Loucy (cell line): ENCODE measurements around the gene AMIGO3.

Experiments used
- H2AFZ ChIP-seq: fragments of 200-600 bp; sonication (generic); 2 replicates; pipeline ENCODE4 v1.6.0; 2016; ENCODE audit warnings: antibody characterized with exemption, mild to moderate bottlenecking, low read length, moderate library complexity
- H3F3A ChIP-seq: fragments of 200-600 bp; 2 replicates; pipeline ENCODE4 v1.6.0; 2016; ENCODE audit warnings: antibody characterized with exemption, low read depth, mild to moderate bottlenecking
- H3K27me3 ChIP-seq: fragments of 200-600 bp; sonication (generic); 2 replicates; pipeline ENCODE4 v1.6.1; 2014; ENCODE audit warnings: low read length, mild to moderate bottlenecking; ENCODE audit not compliant: insufficient read depth, poor library complexity, severe bottlenecking
- H3K36me3 ChIP-seq: fragments of 200-600 bp; sonication (generic); 2 replicates; pipeline ENCODE4 v1.6.1; 2016; ENCODE audit warnings: low read length; ENCODE audit not compliant: insufficient read depth
- H3K4me1 ChIP-seq: fragments of 200-600 bp; sonication (generic); 2 replicates; pipeline ENCODE4 v1.5.1; 2014; ENCODE audit warnings: low read length, mild to moderate bottlenecking; ENCODE audit not compliant: insufficient read depth, poor library complexity, severe bottlenecking
- H3K4me2 ChIP-seq: fragments of 200-600 bp; sonication (generic); 2 replicates; pipeline ENCODE4 v1.6.0; 2014; ENCODE audit warnings: antibody characterized with exemption, low read length, low read depth, mild to moderate bottlenecking; ENCODE audit not compliant: poor library complexity, severe bottlenecking
- H3K4me3 ChIP-seq: fragments of 200-600 bp; sonication (generic); 2 replicates; pipeline ENCODE4 v1.5.1; 2014; ENCODE audit warnings: low read length, mild to moderate bottlenecking, mixed read lengths; ENCODE audit not compliant: poor library complexity, severe bottlenecking
- H3K79me2 ChIP-seq: fragments of 200-600 bp; sonication (generic); 2 replicates; pipeline ENCODE4 v1.6.1; 2014; ENCODE audit warnings: low read length; ENCODE audit not compliant: insufficient read depth
- H3K9ac ChIP-seq: fragments of 200-600 bp; sonication (generic); 2 replicates; pipeline ENCODE4 v1.6.0; 2014; ENCODE audit warnings: mild to moderate bottlenecking, low read depth, low read length, moderate library complexity; ENCODE audit not compliant: poor library complexity, severe bottlenecking
- H3K9me2 ChIP-seq: fragments of 200-600 bp; sonication (generic); replicated peaks from 2 replicates; pipeline ENCODE4 v1.6.1; 2016; ENCODE audit warnings: low read depth, low read length, mixed read lengths
- H3K9me3 ChIP-seq: fragments of 200-600 bp; sonication (generic); 2 replicates; pipeline ENCODE4 v1.6.1; 2014; ENCODE audit warnings: mild to moderate bottlenecking, antibody characterized with exemption, low read length, low read depth; ENCODE audit not compliant: insufficient read depth
- H4K20me1 ChIP-seq: fragments of 200-600 bp; sonication (generic); 2 replicates; pipeline ENCODE4 v1.6.0; 2014; ENCODE audit warnings: antibody characterized with exemption, low read length, mild to moderate bottlenecking; ENCODE audit not compliant: insufficient read depth, poor library complexity, severe bottlenecking
- CTCF ChIP-seq: fragments of 200-600 bp; sonication (generic); conservative IDR thresholded peaks from 2 replicates; pipeline ENCODE4 v1.5.1; 2014; ENCODE audit warnings: mild to moderate bottlenecking, antibody characterized with exemption, low read length
- EZH2phosphoT487 ChIP-seq: fragments of 200-600 bp; IDR thresholded peaks from 2 replicates; pipeline ENCODE4 v1.6.1; 2018; ENCODE audit warnings: antibody characterized with exemption, mild to moderate bottlenecking, moderate library complexity, borderline replicate concordance

Gene AMIGO3

GRCh38 chr3:49723628-49724551 is 4.4 kb upstream of the AMIGO3 start, which contains the start of gene GMPPB:
Gene GMPPB, minus strand, starts transcription at chr3:49723951. Its CDS starts 225 bp downstream, at chr3:49723726.
- Histone ChIP-seq H3K4me3 (peak within 1 kb of the TSS; percentile 89), H3K9me2 (no peaks in the 10 kb centered on the region), H3K4me1 (peaks cover 17% of the 10 kb centered on the region), H3K36me3 (peaks cover 27% of the 10 kb centered on the region; the same call in 1 of the 2 replicates), H3K9ac (peak within 1 kb of the TSS; percentile 95), H3K9me3 (no peaks in the 10 kb centered on the region), H3F3A (no peaks in the 10 kb centered on the region), H3K4me2 (peak within 1 kb of the TSS; percentile 95), H3K27me3 (no peaks in the 10 kb centered on the region), H2AFZ (peak within 1 kb of the TSS; percentile 95), H4K20me1 (peaks cover 14% of the 10 kb centered on the region), H3K79me2 (peaks cover 19% of the 10 kb centered on the region)
- no peak for TF ChIP-seq EZH2phosphoT487
- no peak for TF ChIP-seq CTCF

GRCh38 chr3:49723296-49723627 is 3.8 kb upstream of the AMIGO3 start:
- Histone ChIP-seq H3K4me3 (peak overlapping the region; percentile 89), H3K36me3 (peaks cover 27% of the 10 kb centered on the region; the same call in 1 of the 2 replicates)

DNA sequence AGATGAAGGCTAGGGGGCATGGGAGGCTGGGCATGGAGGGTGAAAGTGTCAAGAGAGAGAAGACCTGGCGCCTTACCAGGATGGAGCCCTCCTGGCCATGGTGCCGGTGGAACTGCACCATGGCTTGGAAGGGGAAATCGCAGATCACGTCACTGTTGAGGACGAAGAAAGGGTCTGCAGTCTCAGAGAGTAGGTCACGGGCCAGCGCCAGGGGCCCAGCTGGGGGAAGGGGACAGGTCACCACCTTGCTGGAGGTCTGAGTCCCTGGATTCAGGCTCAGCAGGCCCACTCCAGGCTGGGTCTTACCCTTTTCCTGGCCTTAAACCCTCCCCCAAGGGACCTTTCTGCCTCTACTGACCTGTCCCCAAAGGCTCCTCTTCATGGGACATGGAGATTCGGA is 3.4 kb upstream of the AMIGO3 start:
- H2AFZ ChIP-seq = no peak overlapping the region
- no peaks in the 10 kb centered on the region for H3F3A ChIP-seq
- no peaks in the 10 kb centered on the region for H3K27me3 ChIP-seq
- H3K9ac ChIP-seq = peak overlapping the region; percentile 95
- no peaks in the 10 kb centered on the region for H3K9me2 ChIP-seq
- H3K4me2 ChIP-seq = peak overlapping the region; percentile 88
- peak overlapping the region; percentile 89 for H3K4me3 ChIP-seq
- H3K9me3 ChIP-seq = no peaks in the 10 kb centered on the region
- H3K79me2 ChIP-seq = peaks cover 19% of the 10 kb centered on the region
- peaks cover 17% of the 10 kb centered on the region for H3K4me1 ChIP-seq
- peaks cover 26% of the 10 kb centered on the region; the same call in 1 of the 2 replicates for H3K36me3 ChIP-seq
- peaks cover 14% of the 10 kb centered on the region for H4K20me1 ChIP-seq
- TF ChIP-seq CTCF (no peak), EZH2phosphoT487 (no peak)

More at GRCh38 chr3:49723296-49723627, 3.8 kb upstream of the AMIGO3 start:
- peaks cover 19% of the 10 kb centered on the region for H3K79me2 ChIP-seq
- H3F3A ChIP-seq = no peaks in the 10 kb centered on the region
- peaks cover 17% of the 10 kb centered on the region for H3K4me1 ChIP-seq
- H3K4me2 ChIP-seq = peak overlapping the region; percentile 88
- peaks cover 14% of the 10 kb centered on the region for H4K20me1 ChIP-seq
- 0 out of 2 replicates have a peak overlapping the region, but pooled peaks have one; percentile 69 for H2AFZ ChIP-seq
- no peaks in the 10 kb centered on the region for H3K9me3 ChIP-seq
- no peaks in the 10 kb centered on the region for H3K9me2 ChIP-seq
- H3K9ac ChIP-seq = peak overlapping the region; percentile 95
- H3K27me3 ChIP-seq = no peaks in the 10 kb centered on the region
- no peak for TF ChIP-seq EZH2phosphoT487
- TF ChIP-seq CTCF = no peak
